Skeletal muscle cell (primary cell): ENCODE results near the gene CLDN16.

Experiments used
- DNase-seq: peaks from one replicate; pipeline ENCODE4 v3.0.0-alpha.2; 2010; ENCODE audit warnings: low read depth
- H3K4me3 ChIP-seq: 2 replicates; pipeline ENCODE4 v1.5.1; 2011; ENCODE audit warnings: low read depth, mild to moderate bottlenecking, control low read depth, low read length, moderate library complexity

The CLDN16 gene

DNA sequence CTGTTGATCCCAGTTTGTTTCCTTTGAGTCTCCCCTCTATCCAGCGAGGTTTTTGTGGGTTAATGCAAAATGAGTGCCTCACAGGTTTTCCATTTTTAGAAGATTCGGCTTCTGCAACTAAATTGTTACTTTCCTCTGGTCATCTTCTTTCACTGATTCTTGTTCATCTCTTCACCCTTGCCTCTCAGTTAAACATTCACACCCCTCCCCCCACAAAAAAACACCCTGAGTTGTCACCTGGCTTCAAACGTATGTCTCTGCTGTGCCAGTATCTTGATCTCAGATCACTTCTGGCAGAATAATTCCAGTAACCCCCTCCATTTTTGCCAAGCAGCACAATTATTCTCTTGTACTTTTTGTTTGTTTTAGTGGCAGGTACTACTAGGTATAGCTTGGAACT is 12.3 kb upstream of the CLDN16 start:
- no peak overlapping the region for H3K4me3 ChIP-seq
- DNase-seq, result no peak

DNA sequence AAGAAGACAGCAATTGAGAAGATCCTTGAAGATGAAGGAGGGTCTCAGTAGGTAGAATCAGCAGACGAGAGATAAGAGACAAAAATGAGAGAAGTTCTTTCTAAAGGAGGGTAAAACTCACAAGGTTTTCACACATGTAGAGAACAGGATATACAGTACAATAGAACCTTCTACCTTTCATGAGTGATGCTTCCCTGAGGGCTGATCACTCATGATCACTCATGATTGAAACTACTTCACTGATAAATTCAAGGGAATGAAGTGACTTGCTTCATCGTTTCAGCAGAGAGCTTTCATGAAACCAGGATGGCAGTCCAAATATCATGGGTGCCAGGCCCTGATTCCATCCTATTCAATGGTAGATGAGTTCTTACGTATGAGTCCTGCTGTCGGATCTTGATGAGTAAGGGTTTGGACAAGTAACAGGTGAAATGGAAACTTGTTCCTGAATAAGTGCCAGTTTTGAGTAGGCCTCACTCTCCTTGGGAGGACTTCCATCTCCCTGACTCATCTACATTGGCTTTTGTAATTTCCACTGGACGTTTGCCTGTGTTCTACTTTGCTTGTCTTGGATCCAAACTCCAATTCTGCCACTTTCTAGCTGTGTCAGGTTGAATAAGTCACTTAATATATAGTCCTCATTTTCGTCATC is 9.6 kb upstream of the CLDN16 start:
- no peak overlapping the region for H3K4me3 ChIP-seq
- peak; percentile 91 for DNase-seq

DNA sequence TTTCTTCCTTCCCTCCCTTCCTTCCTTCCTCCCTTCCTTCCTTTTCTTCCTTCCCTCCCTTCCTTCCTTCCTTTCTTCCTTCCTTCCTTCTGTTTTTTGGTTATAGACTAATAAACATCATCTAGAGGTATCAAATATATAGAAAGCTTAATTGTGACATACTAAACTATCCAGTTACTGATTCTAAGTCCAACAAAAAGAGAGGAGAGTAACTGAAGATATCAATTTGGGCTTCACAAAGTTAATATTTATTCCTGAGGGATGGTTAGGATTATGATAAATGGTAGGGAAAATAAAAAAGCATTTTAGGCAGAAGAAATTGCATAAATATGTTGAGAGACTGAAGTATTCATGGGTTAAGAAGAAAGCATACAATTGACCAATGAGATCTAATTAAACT is 7.8 kb upstream of the CLDN16 start:
- no peak overlapping the region for H3K4me3 ChIP-seq
- DNase-seq, result no peak

DNA sequence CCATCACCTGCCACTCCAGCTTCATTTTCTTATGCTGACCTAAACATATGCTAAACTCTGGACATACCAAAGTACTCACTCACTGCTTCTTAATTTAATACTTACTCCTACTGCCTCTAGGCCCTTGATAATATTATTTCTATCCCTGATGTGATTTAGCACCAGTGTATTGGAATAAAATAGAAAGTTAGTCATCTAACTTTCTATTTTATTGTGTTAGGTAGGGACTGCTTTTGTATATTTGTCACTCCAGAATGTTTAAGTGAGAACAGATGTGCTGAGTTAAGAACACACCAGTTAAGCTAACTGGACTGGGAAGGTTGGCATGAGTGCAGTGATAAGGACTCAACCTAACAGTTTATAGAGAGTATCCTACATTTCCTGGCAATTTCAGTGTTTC is 6.5 kb upstream of the CLDN16 start:
- no peak for DNase-seq
- H3K4me3 ChIP-seq, result no peak overlapping the region

DNA sequence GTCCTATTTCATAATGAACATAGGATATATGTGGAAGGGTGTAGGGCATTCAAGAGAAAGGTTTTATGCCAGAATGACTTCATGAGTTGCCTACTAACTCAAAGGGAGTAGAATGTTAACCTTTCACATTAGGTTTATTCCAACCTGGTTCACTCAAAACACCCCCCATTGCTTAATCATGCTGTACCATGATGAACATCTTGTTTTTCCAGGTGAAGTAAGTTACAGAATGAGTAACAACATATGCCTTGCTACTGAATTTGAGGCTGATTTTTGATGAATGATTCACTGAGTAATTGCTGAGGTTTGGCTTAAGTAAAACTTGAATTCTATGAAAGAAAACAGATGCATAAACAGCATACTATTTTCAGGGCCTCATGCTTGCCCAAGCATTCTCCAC is 5.9 kb upstream of the CLDN16 start:
- no peak overlapping the region for H3K4me3 ChIP-seq
- DNase-seq, result peak; percentile 80

DNA sequence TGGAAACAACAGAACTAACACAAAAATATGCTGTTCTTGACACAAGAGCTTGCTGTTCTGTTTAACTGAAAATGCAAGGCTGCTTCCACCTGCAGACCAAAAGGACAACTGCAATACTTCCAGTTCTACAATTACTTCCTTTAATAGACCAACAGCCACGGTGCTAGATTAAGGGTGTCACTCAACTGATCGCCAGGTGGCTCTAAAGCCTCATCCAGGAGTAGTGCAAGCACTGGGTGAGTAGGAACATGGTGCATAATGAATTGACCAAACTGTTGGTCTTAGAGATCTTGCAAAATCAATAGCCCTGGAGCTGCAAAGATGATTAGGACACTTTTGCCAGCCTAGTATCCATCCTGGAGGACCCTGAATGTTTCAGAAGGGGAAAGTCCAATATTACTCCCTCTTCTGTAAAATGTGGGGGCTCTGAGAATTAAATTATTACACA is 3.6 kb upstream of the CLDN16 start:
- DNase-seq, result no peak
- no peak overlapping the region for H3K4me3 ChIP-seq

DNA sequence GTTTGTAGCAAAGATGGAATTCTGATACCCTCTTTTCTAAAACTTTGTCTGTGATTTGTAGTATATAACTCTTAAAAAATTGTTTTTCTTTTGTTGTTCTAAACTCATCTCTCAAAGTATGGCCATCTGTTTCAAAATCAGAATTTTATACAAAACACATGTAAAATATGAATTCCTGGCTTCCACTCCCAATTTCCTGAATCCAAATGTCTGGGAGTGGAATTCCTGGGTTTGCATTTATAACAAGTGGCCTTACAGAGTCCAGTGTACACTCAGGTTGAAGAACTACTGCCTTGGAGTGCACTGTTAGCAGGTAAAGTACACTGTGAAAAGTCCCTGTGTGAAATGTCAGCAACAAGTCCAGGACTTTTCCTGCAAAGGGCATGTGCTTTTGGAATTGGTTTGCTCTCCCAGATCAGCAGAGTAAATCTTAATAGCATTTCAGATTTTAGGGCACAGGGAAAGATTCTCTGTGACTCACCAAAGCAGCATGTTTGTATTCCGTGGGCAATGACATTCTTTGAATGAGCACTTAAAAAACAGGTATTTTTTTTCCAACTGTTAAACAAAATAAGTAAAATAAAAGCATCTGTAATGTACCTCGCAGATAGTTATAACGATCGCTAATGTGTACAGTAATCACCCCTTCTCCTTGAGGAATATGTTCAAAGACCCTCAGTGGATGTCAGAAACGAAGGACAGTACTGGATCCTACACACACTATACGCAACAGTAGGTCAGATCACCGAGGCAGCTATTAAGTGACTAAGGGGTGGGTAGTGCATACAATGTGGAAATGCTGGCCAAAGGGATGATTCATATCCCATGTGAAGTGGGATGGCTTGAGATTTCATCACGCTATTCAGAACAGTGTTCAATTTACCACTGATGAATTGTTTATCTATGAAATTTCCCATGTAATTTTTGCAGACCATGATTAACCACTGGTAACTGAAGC is 2.0 kb upstream of the CLDN16 start:
- DNase-seq, result peak; percentile 94

DNA sequence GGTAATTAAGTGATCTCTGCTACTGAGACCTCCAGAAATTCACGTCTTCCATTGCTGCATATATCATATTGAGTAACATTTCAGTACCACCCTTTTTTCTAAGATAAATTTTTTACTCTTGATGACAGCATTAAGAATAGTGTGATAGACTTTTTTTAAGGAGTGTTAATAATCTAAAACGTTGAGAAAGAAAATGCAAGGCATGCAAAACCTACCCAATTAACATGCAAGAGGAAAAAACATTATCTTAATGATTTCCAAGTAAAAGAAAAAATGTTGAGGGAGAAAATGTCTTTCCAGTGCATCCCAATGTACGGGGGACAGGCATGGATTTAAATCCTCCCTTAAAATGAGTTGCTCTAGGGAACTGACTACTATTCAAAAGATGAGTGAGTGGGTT is 740 bp downstream of the CLDN16 start:
- no peak for DNase-seq
- no peak overlapping the region for H3K4me3 ChIP-seq

More for the DNA sequence above, 2.0 kb upstream of the CLDN16 start:
- no peak overlapping the region for H3K4me3 ChIP-seq

DNA sequence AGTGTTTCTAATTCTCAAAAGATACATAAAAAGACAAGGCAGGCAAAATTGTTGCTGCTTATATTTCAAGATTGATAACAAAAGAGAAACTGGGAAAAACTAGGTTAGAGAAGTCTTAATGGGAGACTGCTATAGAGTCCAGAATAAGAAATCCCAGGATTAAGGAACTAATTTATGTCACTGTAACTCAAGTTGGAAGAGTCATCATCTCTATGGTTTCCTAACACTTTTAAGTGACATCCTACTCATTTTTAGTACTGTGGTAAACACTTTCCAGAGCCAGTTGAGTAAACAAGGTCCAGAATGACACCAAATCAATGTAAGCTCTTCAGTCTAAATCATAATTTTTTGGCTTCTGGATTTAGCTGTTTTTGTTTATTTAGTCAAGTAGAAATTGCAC is 8.0 kb downstream of the CLDN16 start:
- H3K4me3 ChIP-seq, result no peak overlapping the region
- no peak for DNase-seq

DNA sequence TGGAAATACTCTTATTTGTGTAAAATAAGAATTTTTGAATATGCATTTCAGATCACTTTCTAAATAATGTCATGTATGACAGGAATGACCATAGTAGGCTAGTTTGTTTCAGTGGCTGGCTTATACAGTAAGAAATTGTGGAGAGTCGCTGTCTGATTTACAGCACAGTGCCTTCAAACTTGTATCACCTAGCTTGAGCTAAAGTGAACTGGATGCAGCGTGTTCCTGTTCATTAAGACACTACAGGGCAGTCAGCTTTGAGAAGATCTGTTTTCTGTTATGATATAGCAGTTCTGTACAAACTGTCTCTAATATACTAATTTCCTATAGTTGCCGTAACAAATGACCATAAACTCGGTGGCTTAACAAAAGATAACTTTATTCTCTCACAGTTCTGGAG is 9.9 kb downstream of the CLDN16 start:
- no peak overlapping the region for H3K4me3 ChIP-seq
- DNase-seq, result no peak

DNA sequence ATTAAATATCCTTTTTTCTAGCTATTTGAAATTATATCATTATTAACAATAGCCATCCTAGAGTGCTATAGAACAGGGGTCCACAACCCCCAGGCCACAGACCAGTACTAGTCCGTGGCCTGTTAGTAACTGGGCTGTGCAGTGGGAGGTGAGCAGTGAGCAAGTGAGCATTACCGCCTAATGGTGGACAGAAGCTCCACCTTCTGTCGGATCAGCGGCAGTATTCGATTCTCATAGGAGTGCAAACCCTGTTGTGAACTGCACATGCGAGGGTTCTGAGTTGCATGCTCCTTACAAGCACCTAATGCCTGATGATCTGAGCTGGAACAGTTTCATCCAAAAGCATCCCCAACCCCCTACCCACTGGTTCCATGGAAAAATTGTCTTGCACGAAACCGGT is 11.7 kb downstream of the CLDN16 start:
- DNase-seq, result no peak
- no peak overlapping the region for H3K4me3 ChIP-seq

DNA sequence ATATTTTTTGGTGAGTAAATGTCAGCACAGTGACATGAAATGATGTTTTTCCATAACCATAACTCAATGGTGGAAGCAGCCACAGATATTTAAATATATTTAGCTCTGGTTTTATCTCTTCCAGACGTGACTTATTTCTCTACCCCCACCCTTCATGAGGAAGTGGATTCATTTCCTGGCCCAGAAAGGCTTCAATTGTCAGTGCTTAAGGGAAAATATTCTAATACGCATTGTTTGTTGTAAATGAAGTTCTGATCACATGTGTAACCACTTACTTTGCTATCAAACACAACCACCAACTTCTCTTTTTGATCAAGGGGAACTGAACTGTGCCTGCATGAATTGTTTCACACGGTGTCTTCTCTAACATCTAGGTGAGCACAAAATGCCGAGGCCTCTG is 14.0 kb downstream of the CLDN16 start:
- no peak overlapping the region for H3K4me3 ChIP-seq
- DNase-seq, result no peak

DNA sequence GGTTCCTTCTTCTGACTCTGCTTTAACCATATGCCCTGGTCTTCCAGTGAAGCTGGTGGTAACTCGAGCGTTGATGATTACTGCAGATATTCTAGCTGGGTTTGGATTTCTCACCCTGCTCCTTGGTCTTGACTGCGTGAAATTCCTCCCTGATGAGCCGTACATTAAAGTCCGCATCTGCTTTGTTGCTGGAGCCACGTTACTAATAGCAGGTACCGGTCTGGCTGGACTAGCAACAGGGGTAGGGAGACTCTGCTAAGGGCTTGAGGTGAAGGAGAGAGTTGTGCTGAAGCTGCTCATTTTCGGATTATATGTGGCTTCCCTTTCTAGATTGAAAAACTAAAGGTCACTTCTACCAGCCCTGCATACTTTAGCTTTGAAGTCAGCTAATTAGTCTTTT is 16.8 kb downstream of the CLDN16 start:
- no peak for DNase-seq
- no peak overlapping the region for H3K4me3 ChIP-seq

DNA sequence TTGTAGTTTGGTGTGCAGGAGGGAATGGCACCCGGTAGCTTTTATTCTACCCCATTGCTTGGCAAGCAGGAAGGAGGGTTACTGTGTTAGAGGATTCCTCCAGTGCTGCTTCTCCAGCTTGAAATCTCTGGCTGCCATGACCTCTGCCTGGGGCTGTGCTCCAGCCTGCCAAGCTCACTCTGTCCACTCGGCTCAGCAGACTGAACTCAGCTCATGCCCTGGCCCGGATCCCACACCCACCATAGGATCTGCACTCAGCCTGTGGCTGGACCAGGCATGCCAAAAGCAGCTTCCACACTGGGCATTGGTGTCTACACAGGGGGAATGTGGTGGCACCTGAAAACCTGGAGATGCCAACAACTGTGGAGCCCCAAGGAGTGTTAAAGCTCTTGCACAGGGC is 26.3 kb downstream of the CLDN16 start:
- no peak for DNase-seq
- no peak overlapping the region for H3K4me3 ChIP-seq

DNA sequence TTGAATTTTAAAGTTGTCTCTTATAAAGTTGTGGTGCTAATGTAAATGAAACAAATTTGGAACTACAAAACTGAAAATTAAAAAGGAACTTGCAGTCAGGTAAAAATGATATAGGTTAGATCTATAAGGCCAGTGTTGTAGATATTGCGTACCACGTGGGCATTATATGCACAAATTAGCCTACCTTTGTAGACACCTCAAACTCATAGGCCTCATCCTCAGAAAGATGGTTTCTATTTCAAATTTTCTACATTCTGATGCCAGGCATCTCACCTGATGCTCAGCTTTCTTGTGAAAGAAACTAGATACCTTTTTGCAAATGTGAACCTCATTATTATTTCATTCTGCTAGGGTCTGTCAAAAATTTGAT is 36.1 kb downstream of the CLDN16 start:
- DNase-seq, result no peak
- H3K4me3 ChIP-seq, result no peak overlapping the region

DNA sequence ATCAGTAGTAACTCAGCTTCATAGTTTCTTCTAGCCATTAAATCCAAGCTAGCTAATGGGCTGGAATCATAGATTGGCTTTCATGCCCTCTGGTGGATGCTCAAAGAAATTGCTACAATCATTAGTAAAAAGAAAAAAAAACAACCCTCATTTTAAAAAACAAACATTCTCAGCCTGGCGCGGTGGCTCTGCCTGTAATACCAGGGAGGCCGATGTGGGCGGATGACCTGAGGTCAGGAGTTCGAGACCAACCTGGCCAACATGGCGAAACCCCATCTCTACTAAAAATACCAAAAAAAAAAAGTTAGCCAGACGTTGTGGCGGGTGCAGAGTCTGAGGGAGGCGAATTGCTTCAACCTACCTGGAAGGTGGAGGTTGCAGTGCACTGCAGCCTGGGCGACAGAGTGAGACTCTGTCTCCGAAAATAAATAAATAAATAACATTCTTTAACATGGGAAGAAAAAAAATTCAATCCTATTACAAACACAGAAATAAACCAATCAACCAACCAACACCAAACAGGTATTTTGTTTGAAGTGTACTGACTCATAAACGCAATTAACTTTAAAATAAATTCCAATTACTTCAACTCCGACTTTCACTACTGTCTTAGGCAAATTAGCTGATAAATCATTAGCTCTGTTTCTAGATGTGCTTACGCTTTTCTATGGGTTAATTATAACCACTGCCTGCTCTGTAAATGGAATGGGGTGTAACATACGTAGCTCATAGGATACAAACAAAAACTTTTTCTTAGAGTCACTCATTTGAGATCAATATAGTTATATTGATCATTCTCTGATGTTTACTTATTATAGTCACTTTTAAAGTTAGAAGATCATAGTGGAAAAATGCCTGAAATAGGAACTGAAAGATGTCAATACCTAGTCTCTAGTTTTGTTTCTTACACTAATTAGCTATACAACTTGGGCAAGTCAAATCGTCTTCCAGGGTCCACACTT is 36.8 kb downstream of the CLDN16 start:
- DNase-seq, result peak; percentile 18
- H3K4me3 ChIP-seq, result no peak overlapping the region

DNA sequence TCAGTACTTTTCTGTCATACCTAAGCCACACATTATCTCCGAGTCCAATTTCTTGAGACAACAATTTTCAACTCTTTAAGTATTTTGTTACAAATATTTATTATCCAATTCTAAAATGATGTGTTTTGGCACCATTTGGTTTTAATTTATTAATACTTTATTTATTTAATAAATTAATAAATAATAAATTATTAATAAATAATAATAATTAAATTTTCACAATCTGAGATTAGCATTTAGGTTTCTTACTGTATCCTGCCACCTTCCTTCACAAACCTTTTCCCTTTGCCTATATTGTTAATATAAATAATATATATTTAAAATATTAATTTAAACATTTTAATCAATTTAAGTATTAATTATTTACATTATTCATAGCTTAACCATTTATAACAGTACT is 37.9 kb downstream of the CLDN16 start:
- no peak overlapping the region for H3K4me3 ChIP-seq
- DNase-seq, result no peak

DNA sequence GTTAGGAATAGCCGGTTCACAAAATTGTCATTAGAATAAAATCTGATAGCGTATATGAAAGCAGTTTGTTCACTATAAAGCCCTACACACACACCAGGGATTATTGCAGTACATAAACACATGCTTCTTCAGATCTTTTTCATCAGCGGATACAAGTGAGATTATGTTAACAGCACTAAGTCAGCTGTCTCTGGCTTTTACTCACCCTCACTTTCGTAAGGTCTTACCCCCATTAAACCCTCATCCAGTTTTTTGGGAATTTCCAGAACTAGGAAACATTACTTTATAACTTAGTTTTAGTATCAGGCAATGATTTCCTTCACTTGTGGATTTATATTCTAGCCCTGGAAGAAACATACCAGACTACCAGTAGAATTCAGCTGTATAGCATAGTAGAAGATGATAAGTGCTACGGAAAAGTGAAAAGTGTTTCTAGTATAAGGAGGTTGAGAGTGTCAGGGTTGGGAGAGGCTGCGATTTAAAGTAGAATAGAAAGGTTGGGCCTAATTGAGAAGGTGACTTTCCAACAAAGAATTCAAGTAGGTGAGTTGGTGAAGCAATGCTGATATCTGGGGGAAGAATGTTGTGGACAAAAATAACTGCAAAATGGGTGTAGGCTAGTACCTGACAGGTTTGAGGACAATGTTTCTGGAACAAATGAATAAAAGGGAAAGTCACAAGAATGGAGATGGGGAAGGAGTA is 39.0 kb downstream of the CLDN16 start:
- DNase-seq, result no peak
- H3K4me3 ChIP-seq, result no peak overlapping the region

DNA sequence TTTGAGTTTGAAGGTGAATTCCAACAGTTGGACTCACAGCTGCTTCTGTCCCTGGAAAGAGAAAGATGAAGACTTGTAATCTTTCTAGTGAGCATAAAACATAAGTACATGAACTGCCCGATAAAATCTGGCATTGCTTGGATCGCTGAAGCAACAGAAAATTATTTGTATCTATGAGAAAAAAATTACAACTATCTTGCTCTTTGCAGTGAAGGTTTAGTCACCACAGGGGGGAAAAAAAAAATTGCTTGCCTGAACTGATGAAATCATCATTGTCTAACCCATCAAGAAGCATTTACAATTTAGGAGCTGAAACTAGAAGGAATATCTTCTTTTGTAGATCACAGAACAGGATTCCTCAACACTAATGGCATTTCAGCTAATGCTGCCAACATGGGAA is 41.7 kb downstream of the CLDN16 start:
- peak; percentile 19 for DNase-seq
- H3K4me3 ChIP-seq, result no peak overlapping the region
